Eye (tissue), 1 donor: ENCODE measurements around the gene NCK2.
A peak's percentile ranks its signal among the peaks of the same experiment; 100 is the strongest.

Experiments used
- DNase-seq: peaks from one replicate; pipeline ENCODE4 v3.0.0-alpha.2; 2015

Gene NCK2

GRCh38 chr2:105934467-105934866, 189.8 kb downstream of the NCK2 start:
- peak; percentile 50 for DNase-seq

- no peak for DNase-seq
These were observed 190.4 kb downstream of the NCK2 start for GRCh38 chr2:105935063-105935462.

- DNase-seq = no peak
These were observed 192.2 kb downstream of the NCK2 start for GRCh38 chr2:105936954-105937353.

- peak; percentile 53 for DNase-seq
These were observed 192.9 kb downstream of the NCK2 start for GRCh38 chr2:105937498-105938097.
